HUES6 (cell line): Measurements from ENCODE around the gene RAD51B.

Source experiments
- H3K27ac ChIP-seq: 2 replicates; pipeline ENCODE4 v1.7.0; 2013; ENCODE audit warnings: low read depth, mild to moderate bottlenecking, low read length, inconsistent platforms
- H3K27me3 ChIP-seq: 2 replicates; pipeline ENCODE4 v1.6.1; 2013; ENCODE audit warnings: low read length; ENCODE audit not compliant: control insufficient read depth, insufficient read depth
- H3K36me3 ChIP-seq: 2 replicates; pipeline ENCODE4 v1.6.1; 2013; ENCODE audit warnings: low read length; ENCODE audit not compliant: control insufficient read depth, insufficient read depth
- H3K4me1 ChIP-seq: 2 replicates; pipeline ENCODE4 v1.6.1; 2013; ENCODE audit warnings: low read length; ENCODE audit not compliant: control insufficient read depth, insufficient read depth
- H3K4me3 ChIP-seq: 2 replicates; pipeline ENCODE4 v1.5.1; 2013; ENCODE audit warnings: low read depth, low read length
- H3K9ac ChIP-seq: one replicate; pipeline ENCODE4 v1.6.1; 2013; ENCODE audit warnings: mild to moderate bottlenecking, low read length
- H3K9me3 ChIP-seq: 2 replicates; pipeline ENCODE4 v1.6.1; 2013; ENCODE audit warnings: low read depth, low read length; ENCODE audit not compliant: control insufficient read depth, insufficient read depth

RAD51B gene

DNA sequence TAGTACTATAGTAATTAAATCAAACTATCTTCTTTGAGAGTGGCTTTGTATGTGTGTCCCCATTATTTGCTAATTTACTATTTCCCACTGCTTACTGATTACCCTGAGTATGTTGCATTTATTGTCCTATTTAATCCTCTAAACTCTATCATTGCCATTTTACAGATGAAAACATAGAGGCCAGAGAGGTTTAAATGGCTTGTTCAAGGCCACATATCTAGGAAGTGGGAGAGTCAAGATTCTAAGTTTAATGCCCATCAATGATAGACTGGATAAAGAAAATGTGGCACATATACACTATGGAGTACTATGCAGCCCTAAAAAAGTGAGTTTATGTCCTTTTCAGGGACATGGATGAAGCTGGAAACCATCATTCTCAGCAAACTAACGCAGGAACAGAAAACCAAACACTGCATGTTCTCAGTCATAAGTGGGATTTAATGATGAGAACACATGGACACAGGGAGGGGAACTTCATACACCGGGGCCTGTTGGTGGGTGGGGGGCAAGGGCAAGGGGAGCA lies 553.6 kb downstream of the RAD51B start:
- Histone ChIP-seq H3K27ac (no peak overlapping the region), H3K4me1 (peaks cover 25% of the 10 kb centered on the region), H3K9me3 (no peaks in the 10 kb centered on the region), H3K4me3 (no peak overlapping the region), H3K36me3 (no peaks in the 10 kb centered on the region), H3K9ac (no peak overlapping the region), H3K27me3 (no peaks in the 10 kb centered on the region)

DNA sequence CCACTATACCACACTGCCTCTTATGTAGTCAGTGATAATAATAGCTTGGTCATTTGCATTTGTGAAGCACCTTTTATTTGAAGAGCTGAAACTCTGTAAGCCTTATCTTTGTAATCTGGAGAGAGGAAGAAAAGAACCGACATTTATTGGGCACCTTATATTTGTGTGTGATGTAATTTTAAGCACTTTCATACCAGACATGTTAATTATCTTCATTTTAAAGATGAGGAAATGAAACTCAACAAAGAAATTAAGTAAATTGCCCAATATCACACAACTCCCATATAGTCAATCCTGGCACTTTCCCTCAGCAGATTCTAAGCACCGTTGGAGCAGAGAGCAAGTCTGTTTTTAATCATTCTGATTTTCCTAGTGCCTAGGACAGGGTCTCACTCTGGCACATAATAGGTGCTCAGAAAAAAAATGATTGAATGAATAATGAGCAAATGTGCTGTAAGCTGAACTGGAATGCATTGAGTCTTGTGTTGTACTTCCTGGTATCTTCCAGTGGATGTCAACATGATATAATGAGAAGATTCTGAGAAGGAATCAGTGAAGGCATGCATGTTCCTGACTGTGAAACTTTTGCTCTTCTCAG lies 554.4 kb downstream of the RAD51B start:
- Histone ChIP-seq H3K36me3 (no peaks in the 10 kb centered on the region), H3K9ac (no peak overlapping the region), H3K9me3 (no peaks in the 10 kb centered on the region), H3K27me3 (no peaks in the 10 kb centered on the region), H3K27ac (no peak overlapping the region), H3K4me3 (no peak overlapping the region), H3K4me1 (peaks cover 25% of the 10 kb centered on the region)

DNA sequence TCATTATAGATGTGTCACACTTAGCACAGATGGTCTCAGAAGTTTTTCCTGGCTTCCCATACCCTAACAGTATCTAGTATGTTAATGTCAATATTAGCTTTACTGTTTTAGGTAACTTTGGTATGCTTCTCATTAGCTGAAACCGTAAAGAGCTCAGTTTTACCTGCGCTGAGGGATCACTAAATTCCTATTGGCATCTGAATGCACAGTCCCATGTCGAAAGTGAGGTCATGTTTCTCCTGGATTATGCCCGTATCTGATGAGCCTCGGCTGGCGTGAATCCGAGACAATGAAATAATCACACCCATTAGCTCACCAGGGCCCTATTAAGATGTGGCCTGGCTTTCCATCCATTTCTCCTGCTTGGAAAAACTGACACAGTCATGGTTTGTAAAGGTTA lies 555.1 kb downstream of the RAD51B start:
- Histone ChIP-seq H3K9me3 (no peaks in the 10 kb centered on the region), H3K27me3 (no peaks in the 10 kb centered on the region), H3K4me1 (peaks cover 25% of the 10 kb centered on the region), H3K4me3 (no peak overlapping the region), H3K9ac (no peak overlapping the region), H3K36me3 (no peaks in the 10 kb centered on the region), H3K27ac (no peak overlapping the region)

DNA sequence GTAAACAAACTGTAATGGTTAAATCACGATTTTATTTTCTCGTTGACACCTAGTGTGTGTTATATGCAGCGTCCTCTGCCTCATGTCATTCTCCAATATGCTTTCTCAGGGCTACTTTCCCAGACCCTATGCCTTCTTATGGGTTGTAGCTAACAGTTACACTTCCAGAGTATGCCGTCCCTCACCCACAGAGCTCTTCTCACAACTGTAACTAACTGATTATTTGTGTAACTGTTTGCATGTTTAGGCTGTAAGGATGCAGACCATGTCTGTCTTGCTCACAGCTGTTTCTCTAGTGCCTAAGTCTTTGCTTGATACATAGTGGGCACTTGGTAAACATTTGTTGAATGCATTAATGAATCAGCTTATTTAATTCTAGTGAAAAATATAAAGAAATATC lies 555.8 kb downstream of the RAD51B start:
- Histone ChIP-seq H3K27ac (no peak overlapping the region), H3K4me3 (no peak overlapping the region), H3K9me3 (no peaks in the 10 kb centered on the region), H3K36me3 (no peaks in the 10 kb centered on the region), H3K4me1 (peaks cover 25% of the 10 kb centered on the region), H3K27me3 (no peaks in the 10 kb centered on the region), H3K9ac (no peak overlapping the region)

DNA sequence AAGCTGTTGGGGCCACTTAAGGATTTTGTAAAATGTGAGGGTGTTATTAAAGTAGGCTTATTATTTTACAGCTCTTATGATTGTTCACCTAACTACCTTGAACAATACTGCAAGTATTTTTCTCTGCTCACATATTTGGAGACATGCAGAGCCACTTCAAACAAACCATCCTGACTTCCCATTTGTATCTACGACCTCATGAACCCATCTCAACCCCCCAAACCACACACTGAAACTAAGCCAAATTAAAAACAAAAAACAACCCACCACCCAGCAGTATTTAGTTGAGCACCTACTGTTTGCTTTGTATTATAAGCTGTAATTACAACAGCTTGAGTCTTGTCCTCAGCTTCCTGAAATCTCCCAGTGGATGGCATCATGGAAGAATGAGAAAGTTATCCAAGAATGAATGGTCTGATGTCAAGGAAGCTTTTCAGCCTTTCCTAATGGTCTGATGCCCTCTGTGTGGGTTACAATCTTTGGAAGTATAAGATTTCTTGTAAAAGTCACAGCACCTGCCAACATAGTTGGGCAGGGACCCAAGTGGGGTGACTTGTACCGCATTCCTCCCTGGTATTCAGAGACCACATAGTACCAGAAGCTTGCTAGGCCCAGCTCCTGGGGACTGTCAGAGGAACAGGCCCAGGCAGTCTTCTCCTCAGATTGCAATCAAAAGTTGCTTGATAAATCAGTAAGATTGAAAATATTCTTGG lies 556.6 kb downstream of the RAD51B start:
- Histone ChIP-seq H3K4me3 (no peak overlapping the region), H3K36me3 (no peaks in the 10 kb centered on the region), H3K27ac (no peak overlapping the region), H3K9me3 (no peaks in the 10 kb centered on the region), H3K27me3 (no peaks in the 10 kb centered on the region), H3K4me1 (peaks cover 25% of the 10 kb centered on the region), H3K9ac (no peak overlapping the region)

DNA sequence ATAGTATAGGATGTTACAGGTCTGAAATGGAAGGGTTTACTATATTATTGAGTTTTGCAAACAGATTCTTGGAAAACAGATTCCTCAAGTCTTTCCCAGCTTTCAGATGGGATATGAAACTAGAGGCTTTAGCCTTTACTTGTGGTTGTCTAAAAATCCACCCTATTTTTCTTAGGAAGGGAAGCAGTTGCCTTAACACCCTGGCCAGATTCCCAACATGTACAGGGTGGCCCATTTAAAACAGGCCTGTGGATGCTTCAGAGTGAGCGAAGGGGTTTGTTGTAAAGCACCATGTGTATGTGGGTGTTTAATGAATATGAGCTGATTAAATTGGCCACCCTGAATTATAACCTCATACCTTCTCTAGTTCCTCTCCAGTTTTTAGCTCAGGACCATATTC lies 557.4 kb downstream of the RAD51B start:
- Histone ChIP-seq H3K4me1 (peaks cover 21% of the 10 kb centered on the region), H3K36me3 (no peaks in the 10 kb centered on the region), H3K9ac (no peak overlapping the region), H3K27me3 (no peaks in the 10 kb centered on the region), H3K9me3 (no peaks in the 10 kb centered on the region), H3K4me3 (no peak overlapping the region), H3K27ac (no peak overlapping the region)

DNA sequence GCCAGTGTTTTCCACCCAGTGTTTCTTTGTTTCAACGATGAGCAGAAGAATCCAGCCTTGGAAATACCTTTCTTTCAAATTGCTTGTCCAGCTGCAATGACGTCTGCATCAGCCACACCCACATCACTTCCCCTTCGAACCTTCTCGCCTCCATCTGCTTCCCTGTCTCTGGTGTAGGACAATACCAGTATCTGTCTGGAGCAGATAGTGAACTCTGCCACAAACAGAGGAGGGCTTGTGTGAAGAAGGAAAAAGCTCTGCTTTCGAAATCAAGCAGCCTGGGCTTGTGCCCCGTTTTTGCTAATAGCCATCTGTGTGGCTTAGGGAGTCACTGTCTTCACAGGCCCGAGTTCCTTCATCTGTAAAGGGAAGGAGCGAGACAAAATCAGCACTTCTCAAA lies 557.9 kb downstream of the RAD51B start:
- Histone ChIP-seq H3K27me3 (no peaks in the 10 kb centered on the region), H3K4me3 (no peak overlapping the region), H3K4me1 (peaks cover 17% of the 10 kb centered on the region), H3K9ac (no peak overlapping the region), H3K36me3 (no peaks in the 10 kb centered on the region), H3K27ac (no peak overlapping the region), H3K9me3 (no peaks in the 10 kb centered on the region)

DNA sequence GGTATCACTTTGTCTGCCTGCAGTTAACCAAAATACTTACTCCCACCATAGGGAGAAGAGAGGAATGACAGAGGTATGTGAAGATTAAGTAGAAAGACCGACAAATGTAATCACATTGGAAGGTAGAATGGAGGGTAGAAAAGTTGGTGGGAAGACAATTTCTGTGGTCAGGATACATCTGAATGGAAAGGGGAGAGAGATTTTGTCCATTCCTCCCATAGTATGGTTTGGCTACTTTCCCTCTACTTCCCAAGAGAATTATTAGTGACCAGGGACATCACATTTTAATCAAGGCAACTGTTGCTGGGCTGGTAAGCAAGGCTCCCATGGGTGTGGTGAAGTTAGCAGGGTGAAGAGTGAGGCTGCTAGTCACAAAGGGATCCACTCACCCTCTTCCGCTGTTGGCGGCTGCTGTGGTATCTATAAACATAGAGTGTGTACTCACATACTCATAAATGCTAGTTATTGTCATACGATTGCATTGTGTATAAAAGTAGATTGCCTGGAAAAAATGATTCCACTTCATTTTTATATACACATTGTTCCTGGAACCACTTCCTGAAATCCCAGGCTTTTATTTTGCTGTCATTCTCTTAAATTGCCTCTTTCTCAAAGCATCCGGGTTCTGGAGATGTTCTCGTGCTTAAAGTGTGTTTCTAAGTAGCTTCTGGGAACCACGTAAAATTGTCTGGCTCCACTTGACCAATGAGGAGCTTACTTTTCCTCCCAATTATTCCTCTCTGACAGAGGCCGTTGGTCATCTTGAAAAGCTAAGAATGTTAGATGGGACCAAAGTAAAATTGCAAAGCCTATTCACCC lies 560.1 kb downstream of the RAD51B start:
- Histone ChIP-seq H3K27ac (no peak overlapping the region), H3K9ac (no peak overlapping the region), H3K4me1 (peaks cover 10% of the 10 kb centered on the region), H3K9me3 (no peaks in the 10 kb centered on the region), H3K27me3 (no peaks in the 10 kb centered on the region), H3K36me3 (no peaks in the 10 kb centered on the region), H3K4me3 (no peak overlapping the region)

DNA sequence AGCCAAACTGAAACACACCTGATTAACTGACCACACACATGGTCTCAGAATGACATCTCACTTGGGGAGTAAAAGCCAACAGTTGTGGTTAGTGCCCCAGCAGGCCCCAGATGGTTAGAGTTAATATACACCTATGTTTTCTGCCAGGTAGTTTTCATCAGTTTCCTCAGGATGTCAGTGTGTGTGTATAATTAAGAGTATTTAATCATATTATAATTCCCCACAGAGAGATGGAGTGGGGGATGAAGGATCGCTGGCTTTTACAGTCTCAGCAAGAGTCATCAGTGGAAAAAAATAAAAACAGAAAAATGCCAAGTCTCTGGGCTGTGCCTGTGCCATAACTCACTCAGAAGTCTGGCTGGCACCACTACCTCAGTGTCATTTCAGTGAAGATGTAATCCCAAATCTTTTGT lies 560.8 kb downstream of the RAD51B start:
- Histone ChIP-seq H3K9ac (no peak overlapping the region), H3K9me3 (no peaks in the 10 kb centered on the region), H3K4me3 (no peak overlapping the region), H3K36me3 (no peaks in the 10 kb centered on the region), H3K4me1 (peaks cover 6% of the 10 kb centered on the region; the same call in 1 of the 2 replicates), H3K27ac (no peak overlapping the region), H3K27me3 (no peaks in the 10 kb centered on the region)

DNA sequence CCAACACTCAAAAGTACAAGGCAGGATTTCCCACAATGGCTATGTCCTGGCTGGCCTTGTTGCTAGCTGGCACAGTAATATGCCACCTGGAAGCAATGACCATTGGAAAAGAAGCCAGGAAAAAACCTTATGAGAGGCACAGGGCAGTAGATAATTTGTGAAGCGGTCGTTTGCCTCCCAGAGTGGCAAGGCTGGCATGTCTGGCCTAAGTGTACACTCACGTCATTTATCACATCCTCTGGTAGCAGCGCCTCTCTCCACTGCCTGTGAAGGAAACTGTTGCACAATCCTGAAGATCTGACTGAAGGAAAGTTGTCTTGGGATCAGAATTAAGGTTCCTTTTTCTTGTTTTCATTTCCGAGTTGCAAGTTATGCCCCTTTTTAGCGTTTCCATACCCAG lies 564.8 kb downstream of the RAD51B start:
- Histone ChIP-seq H3K27me3 (no peaks in the 10 kb centered on the region), H3K4me3 (no peak overlapping the region), H3K9me3 (no peaks in the 10 kb centered on the region), H3K27ac (no peak overlapping the region), H3K9ac (no peak overlapping the region), H3K36me3 (no peaks in the 10 kb centered on the region), H3K4me1 (peaks cover 15% of the 10 kb centered on the region)

DNA sequence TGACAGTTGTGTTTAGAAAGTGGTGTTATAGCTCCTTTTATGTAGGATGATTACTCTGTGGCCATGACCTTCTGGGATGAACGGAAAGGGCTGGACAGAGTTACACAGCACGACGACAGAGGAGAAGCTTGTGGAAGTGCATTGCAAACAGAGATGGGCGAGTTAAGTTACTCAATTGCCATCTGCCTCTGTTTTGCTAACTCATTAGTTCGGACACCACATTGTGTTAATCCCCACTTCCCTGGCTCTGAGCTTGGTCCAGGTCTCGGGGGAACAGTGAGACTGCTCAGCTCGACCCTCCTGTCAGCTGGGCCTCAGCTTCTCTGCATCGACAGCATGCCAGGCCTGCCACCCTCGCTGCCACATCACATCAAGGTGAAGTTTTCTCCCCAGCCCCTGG lies 565.3 kb downstream of the RAD51B start:
- no peak overlapping the region for H3K4me3 ChIP-seq
- no peaks in the 10 kb centered on the region for H3K9me3 ChIP-seq
- H3K4me1 ChIP-seq: peaks cover 15% of the 10 kb centered on the region
- no peak overlapping the region for H3K27ac ChIP-seq
- H3K9ac ChIP-seq: no peak overlapping the region
- no peaks in the 10 kb centered on the region for H3K36me3 ChIP-seq
- H3K27me3 ChIP-seq: no peaks in the 10 kb centered on the region
